Stimulated activated CD4-positive, alpha-beta T cell treated with anti-CD3 and anti-CD28 coated beads, Interleukin-15, amount 100 ng/mL, for 48 hours (primary cell): ENCODE results near the gene PCSK5.
"Not testable (repeated sequence)": the region's sequence is repeated elsewhere in the genome, so short reads cannot be mapped to it uniquely, and the experiment has no call there.

ENCODE experiments used
- DNase-seq, 2 donors: peaks; one replicate each; pipeline ENCODE4 v3.0.0-alpha.2; 2020; ENCODE audit warnings: low read depth in 2 of 2

PCSK5 gene

DNA sequence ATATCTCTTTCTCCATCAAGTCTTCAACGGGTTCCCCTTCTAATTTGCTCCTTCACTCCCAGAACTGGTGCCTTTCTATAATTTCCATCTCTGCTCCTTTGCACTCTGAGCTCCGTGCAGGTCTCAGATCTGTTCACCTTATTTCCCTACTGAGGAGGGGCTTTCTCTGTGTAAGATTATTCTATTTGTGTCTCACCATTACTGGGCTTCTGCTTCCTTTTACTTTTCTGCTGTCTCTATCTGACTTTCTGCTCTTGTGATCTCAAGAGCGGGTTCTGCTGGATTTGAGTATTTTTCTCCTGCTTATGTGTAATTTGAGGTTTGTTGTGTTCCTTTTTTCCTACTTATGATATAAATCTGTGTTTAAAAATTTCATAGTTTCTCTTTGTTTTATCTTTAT, 117.5 kb downstream of the PCSK5 start:
- no peak for DNase-seq

DNA sequence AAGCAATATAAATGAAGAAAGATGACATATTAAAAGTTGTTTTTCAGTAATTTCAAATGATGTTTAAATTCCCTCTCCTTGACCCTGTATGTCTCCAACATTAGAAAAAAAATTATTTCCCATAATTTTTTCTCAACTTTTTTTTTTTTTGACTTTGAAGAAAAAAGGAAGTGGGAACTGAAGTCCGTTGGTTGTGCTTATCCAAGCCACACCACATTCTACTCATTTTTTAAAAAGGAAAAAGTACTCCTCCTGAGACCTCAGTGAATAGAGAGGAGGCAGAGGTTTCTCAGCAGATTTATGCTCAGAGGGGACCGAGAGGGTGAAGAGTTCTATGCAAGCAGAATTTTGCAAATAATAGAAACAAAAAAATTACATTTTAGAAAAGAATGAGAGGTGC, 123.3 kb downstream of the PCSK5 start:
- no peak for DNase-seq

DNA sequence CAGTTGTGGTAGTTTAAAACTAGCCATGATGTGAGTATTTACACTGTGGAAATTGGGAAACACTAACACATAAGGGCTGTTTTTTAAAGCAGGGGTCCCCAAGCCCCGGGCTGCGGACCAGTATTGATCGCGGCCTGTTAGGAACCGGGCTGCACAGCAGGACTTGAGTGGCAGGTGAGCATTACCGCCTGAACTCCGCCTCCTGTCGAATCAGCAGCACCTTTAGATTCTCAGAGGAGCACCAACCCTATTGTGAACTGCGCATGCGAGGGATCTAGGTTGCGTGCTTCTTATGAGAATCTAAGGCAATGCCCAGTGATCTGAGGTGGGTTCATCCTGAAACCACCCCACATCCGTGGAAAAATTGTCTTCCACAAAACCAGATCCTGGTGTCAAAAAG, 127.8 kb downstream of the PCSK5 start:
- DNase-seq: no peak

DNA sequence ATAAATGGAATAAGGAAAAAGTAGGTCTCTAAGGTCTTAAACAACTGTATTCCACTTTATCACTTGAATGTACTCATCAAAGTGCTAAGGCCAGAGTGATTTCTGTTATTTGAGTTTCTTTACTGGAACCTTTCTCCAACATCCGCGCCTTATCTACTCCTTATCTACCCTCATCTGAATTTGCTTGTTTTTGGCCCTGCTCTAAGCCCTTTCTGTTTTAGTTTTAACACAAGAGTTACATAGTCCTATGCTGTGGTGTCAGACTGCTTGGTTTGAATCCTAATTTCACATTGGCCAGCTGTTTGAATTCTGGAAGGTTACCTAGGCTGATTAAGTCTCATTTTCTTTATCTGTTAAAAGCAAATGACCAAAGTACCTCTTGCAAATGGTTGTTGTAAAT, 128.3 kb downstream of the PCSK5 start:
- DNase-seq: no peak

DNA sequence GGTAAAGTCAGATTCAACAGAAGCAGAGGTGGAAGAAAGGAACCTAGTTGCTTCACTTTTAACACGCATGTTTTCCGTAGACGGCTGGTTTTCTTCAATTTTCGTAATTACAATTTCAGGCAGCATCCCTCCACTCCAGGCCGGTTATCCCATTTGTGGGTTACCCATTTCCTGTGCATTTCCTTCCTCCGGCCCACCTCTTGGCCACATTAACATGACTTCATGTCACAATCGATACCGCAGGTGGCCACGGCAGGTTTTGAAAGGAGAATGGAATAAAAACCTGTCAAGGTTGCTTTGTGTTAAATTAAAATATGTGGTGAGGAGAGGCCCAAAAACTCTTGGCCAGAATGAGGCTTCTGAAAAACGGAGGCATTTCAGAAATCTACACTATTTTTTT, 130.2 kb downstream of the PCSK5 start:
- DNase-seq: no peak

DNA sequence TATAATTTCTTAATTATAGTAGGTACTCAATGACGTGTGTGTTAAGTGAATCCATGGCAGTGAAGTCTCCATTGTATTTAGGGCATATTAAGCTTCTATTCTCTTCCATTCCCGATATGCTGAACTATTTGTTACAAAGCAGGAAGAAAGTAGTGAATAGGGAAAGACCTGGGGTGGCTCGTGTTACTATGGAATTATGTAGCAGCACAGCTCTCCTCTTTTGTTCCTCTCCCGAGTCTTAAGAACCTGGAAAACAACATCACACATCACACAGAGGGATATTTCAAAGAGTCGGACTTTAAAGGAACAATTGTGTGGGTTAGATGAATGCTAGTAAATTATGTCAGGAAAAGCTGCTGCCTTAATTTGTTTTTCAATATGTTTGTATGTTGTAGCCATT, 131.8 kb downstream of the PCSK5 start:
- DNase-seq: no peak

DNA sequence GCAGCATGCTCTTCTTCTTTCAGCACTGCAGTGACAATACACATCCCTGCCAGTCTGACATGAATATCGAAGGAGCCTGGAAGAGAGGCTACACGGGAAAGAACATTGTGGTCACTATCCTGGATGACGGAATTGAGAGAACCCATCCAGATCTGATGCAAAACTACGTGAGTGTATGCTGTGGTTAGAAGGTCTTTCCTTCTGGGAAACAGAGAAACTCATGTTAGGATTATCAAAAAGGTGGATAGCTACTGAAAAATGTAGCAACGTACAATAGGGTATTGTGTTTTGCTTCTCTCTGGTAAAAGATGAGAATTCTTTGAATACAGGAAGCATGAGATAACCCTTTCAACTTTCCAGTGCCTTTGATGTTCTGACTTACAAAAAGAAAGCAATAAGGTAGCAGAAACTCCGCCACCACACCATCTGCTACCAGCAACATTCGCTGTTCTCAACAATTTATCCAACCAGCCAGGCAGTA, 133.3 kb downstream of the PCSK5 start:
- DNase-seq: no peak

DNA sequence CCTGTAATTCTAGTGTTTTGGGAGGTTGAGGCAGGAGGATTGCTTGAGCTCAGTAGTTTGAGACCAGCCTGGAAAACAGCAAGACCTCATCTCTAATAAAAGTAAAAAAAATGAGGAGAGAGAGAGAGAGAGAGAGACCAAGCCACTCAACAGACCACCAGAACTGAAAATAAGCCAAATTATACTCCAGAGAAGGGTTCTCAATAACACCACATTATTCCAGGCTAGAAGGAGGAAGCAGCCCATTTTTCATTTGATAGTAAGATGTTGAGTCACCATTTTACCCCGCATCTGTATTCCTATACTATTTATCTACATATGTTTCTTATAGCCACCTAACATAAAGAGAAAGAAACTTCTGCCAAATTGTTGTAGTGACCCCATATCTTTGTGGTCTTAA, 134.8 kb downstream of the PCSK5 start:
- no peak for DNase-seq

DNA sequence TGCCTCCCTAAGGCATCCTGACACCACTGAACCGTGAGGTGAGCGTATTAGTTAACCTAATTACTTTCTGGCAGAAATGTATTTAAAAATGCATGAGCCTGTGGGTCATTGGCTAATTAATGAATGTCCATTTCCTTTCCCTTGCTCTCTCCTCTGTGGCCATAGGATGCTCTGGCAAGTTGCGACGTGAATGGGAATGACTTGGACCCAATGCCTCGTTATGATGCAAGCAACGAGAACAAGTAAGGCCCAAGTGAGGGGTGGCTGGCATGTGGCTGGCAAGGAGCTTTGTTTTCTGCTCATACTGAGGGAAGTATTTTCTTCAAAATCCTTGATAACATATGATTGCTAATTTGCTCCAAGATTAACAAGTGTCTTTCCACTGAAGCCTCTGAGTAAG, 136.3 kb downstream of the PCSK5 start:
- DNase-seq: no peak

DNA sequence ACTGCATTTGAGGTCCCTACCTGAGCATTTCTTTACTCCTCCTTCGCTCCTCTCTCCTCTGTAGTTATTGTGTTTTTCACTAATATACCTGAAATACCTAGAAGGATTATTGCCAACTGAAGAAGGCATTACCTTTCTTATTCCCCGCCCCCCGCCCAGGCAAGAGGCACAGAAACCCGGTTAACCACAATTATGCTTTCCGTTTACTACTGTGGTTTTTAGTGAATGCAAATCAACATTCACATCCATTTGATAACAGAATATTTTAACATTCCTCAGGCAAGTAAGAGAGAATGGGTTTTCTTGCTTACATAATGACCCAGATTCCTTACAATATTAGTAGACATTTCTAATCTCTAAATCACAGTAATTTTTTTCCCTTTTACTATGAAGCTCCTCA, 136.9 kb downstream of the PCSK5 start:
- no peak for DNase-seq

DNA sequence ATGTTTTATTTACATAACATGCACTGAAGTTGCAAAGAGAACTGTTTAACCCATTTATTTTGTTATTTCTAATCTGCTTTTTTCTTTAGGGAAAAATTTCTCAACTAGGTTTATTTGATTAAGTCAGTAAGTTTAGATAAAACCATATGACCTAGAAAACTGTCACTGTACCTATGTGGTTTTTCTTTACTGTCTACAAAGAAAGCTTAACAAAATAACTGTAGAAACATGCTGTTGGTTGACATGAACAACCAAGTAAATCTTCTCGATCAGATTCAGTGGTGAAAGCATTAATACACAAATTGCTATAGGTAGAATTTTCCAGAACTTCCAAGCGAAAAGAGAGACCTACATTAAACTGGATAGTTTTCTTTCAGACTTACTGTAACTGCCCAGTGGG, 137.4 kb downstream of the PCSK5 start:
- DNase-seq: no peak

DNA sequence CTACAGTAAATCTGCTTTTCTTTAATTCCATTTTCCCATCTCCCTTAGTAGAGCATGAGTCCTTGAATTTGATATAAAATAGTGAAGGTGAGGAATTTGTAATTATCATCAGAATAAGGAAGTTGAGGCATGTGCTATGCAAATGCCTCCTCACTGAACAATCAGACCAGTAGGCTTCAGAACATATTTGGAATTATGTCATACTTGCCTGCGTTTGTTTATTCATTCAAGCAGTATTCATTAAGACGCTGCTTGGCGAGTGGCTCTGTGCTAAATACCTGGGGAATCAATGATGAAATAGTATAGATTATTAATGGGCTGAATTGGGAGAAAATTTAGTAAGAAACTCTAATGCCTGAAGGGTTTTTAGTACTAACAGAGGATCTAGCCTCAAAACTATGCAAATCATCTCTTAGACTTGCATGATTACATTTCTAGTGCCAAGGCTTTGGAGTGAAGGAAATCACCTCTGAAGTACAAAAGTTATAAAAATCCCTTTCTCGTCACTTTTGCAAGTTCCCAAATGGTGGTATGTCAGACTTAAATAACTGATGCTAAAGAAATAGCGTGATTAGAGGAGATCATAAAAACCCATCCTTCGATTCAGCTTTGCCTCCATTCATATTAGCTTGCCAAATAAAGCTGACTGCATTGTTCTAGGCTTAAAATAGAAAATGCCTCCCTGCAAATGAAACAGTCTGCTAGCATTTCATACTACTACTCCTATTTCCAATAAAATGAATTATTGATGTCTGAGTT, 141.7 kb downstream of the PCSK5 start:
- DNase-seq: no peak

DNA sequence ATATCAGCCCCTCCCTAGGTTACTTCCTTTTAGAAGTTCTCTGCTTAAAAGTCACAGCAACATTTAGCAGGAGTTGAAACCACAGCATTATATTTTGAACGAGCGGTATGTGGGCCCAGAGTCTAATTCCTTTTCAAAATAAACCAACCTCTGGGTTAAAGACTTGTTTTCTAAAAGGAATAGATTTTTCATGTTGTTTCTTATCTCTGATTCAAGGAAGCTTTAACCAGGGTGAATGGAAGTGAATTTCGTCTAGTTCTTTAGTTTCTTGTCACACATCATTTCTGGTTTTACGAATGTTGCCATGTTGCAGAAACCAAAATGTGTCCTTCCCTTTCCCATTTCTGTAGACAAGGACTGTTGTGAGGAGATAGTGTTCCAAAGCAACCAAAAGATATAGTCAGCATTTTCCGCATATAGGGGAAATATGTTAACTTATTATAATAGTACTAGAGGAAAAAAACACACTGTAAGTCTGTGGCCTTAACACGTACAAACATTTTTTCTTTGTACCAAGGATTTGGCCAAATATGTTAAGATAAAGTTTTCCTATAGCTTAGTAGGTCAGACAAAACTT, 142.4 kb downstream of the PCSK5 start:
- DNase-seq: no peak

DNA sequence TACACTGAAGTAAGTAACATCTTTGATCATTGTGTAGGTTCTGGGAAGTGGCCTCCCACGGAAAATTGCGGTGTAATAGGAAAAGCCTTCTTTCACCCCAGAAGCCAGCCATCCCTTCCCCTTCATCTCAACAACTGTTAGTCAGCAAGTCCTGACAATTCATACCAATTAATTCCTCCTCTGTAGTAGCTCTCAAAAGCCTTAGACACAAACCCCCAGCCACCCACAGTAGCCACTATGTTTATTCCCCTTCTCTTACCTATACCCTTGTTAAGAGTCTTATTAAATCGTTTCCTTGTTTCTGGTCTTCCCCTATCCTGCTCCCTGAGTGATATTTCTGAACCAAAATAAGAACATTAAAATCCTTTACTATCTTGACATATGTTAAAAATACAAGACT, 143.6 kb downstream of the PCSK5 start:
- no peak for DNase-seq

DNA sequence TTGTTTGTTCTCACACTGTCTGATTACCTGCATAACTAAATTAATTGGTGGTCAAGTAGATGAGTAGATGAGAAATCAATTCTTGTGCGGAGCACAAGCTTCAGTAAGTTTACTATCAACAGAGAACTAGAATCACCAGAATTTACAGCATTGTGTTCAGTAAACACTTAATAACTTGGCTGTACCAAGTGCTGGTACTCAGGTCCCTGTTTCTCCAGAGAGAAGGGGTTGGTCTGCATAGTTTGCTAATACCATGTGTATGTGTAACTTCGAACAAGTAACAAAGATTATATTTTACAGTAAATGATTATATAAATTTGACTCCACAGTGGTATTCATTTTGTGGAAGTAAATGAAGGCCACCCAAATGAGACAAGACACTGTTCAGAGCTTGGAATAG, 146.3 kb downstream of the PCSK5 start:
- DNase-seq: no peak

DNA sequence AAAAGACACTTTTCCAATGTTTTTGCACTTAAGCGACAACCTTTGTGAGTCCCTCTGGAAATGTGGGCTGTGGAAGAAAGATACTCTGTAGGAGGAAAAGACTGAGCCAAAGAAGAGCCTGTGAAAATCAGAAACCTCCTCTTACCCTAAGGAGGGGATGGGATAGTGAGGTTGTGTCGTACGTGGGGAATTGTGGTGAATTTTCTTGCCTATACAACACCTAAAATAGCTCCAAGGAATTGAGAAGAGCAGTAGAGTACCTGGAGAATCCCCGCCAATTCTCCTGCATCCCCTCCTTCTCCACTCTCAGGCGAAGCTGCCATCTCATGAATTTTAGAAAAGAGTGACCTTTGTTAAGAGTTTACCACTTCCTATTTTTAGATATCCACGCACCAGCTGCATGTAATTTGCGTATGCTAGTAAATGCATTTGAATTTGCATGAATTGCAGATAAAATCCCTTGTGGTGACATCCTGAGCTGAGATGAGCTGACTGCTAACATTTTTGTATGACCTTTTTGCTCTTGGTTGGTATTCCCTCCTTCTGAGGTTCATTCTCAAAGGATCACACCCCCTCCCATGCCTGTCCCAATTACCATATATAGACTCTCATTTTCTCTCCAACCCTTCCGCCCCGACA, 147.2 kb downstream of the PCSK5 start:
- no peak for DNase-seq

DNA sequence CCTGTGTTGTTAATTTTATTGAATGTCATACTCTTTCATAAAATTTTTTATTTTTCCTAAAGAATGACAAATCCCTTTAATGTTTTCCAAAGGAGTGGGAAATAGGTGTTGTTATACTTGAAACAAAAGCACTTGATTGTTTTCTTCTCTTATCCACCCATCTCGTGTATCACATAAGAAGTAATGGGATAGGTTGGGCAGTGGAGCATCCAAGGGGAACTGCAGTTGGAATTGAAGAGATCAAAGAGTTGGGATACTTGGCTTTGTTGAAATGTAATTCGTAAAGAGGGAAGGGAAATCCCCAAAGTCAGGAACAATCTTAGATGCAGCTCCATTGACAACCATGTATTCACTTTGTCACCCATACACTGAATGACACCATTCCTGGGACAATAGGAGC, 148.0 kb downstream of the PCSK5 start:
- no peak for DNase-seq

DNA sequence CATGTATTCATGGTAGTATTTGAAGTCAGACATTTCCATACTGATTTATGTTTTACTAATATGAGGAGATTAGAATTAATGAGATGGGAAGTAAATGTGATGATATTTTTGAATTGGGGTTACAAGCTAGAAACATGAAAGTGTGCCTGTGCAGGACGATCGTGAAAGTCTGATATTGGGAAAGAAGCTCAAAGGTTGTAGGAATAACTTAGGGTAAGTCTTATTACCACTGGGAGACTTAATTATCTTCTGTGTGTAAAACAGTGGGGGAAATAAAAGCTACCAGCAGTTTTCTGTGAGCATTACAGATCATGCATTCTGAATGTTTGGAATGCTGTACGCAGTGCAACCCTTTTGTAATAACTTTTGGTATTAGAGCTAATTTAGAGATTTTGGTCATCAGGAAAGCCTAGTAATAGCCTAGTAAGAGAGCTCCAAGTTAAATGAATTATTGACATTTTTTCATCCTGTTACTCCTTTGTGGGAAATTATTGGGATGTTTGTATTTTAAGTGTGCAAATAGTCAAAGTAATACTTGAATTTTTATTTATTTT, 153.9 kb downstream of the PCSK5 start:
- no peak for DNase-seq

DNA sequence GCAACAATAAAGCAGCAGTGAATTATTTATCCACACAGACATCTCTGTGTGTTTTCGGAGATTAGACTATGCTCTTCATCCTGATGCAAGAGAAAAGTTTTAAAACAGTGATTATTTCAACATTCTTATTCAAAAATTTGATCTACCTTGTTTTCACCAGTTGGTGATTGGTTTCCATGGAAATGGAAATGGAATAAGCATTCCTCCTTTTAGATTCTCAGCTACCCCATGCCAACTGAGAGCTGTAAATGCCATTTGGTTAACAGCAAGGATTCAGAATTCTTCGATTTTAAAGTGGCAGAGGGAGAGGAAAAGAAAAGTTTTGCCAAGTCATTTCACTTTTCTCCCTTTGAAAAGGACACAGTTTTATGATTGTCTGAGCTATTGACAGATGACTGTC, 154.7 kb downstream of the PCSK5 start:
- no peak for DNase-seq

DNA sequence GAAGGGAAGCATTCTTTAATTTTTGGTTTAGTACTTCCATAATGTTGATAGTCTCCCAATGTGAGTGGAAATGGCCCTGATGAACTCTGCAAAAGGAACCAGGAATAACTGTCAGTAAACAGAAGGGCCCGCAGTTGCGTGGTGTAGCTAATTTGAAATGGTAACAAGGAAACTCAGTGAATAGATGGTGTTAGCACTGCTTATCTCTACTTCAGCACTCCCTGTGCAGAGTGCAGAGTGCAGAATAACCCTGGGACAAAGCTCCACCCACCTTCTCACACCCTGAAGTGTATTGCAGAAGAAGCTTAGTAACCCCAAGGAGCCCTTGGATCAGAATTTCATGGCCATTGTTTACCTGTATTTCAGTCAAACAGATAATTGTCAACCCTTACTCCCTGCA, 158.9 kb downstream of the PCSK5 start:
- DNase-seq: no peak

DNA sequence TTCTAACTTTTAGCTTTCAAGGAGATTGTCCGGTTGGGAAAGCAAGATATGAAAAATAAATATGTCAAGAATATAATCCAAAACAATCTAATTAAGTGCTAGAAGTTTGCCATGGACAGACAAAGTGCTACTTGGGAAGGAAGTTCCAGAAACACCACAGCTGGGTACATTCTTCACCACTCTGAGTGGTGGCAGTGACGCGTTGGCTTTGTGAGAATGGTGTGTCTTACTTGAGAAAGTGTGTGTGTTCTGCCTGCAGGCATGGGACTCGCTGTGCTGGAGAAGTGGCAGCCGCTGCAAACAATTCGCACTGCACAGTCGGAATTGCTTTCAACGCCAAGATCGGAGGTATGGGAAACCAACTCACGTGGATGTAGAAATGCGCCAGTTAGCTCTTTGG, 177.2 kb downstream of the PCSK5 start:
- no peak for DNase-seq

DNA sequence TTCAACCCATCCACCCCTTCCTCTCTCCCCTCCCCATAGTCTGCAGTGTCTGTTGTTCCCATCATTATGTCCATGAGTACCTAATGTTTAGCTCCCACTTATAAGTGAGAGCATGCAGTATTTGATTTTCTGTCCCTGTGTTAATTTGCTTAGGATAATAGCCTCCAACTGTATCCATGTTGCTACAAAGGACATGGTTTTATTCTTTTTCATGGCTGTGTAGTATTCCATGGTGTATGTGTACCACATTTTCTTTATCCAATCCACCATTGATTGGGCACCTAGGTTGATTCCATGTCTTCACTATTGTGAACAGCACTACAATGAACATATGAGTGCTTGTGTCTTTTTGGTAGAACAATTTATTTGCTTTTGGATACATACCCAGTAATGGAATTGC, 187.1 kb downstream of the PCSK5 start:
- DNase-seq: no peak

DNA sequence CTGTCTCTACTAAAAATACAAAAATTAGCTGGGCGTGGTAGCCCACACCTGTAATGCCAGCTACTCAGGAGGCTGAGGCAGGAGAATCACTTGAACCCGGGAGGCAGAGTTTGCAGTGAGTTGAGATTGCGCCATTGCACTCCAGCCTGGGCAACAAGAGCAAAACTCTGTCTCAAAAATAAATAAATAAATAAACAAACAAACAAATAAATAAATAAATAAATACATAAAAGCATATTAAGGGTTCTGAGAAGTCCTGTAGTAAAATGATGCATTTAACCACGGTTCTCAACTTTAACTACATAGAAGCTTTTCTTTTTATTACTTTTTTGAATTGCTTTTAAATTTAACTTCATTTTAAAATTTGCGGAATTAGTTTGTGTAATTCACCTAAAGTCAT, 190.8 kb downstream of the PCSK5 start:
- not testable (repeated sequence) for DNase-seq
